Measurements from ENCODE around the gene BCL2L13. TPM values are rescaled to one million over a fixed set of nuclear protein-coding genes. Genes with fewer than 3 reads are reported as not detected.
"Not testable (repeated sequence)": the region's sequence is repeated elsewhere in the genome, so short reads cannot be mapped to it uniquely, and the experiment has no call there.

The BCL2L13 gene
- total RNA-seq, 1 experiment from 2014 or later, result 41.4 TPM

DNA sequence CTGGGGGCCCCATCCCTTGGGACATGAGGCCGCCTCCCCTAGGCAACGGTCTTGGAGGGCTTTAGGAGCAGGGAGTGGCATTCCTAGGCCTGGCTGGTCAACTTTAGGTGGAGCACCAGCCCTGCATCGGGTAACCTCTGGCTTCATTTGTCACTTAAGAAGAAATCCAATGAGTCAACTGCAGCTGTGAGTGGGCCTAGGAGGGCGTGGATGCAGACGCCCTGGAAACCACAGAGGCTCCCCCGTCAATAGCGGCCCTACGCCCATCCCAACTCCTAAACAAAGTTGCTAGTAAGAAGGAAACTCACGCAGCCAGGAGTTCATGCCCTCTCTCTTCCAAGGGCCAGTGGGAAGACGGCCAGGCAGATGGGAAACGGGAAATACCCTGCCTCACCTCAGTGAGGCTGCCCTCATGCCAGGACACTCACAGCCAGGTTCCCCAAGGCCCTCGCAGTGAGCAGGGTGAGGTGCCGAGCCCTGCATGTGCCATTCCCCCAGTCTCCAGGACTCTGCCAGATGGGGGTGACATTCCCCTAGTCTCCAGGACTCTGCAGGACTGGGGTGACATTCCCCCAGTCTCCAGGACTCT lies 114.9 kb downstream of the BCL2L13 start:
- peak; percentile 58 for DNase-seq (ENCODE audit: low read depth)

DNA sequence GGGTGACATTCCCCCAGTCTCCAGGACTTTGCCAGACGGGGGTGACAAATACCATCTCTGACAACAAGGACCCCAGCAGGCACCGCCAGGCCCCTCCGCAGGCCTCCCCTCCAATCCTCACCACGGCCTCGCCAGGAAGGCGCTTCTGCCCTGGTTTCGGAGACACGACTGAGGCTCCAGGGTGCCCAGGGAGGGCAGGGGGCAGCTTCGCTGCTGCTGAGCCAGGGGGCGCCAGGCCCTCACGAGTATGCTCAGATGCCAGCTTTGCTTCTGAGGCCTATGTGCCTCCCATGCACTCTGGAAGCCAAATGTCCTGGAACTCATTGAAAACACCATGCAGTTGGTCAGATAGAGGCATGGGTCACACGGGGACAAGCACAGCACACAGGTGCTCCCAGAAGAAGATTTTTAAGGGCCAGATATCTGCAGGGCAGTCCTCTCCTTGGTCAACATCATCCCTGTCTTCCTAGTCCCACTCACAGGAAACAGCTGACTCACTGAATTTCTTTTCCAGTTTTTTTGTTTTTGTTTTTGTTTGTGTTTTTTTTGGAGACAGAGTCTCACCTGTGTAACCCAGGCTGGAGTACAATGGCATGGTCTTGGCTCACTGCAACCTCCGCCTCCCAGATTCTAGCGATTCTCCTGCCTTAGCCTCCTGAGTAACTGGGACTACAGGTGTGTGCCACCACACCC lies 115.8 kb downstream of the BCL2L13 start:
- DNase-seq (ENCODE audit: low read depth), result no peak

DNA sequence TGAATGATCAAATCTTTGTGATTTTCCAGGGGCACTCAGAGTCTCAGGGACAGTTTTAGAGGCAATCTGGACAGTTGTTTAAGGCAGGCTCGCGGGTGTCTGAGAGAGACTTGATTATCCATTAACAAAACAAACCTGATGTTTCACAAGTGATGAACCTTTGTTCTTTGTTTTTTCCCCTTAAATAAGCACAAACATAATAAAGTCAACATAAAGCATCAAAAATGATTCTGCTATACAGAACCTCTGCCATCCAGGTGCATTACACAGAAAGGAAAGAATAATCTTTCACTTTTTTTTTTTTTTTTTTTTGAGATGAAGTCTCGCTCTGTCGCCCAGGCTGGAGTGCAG lies 122.6 kb downstream of the BCL2L13 start:
- no peak for DNase-seq (ENCODE audit: low read depth)

DNA sequence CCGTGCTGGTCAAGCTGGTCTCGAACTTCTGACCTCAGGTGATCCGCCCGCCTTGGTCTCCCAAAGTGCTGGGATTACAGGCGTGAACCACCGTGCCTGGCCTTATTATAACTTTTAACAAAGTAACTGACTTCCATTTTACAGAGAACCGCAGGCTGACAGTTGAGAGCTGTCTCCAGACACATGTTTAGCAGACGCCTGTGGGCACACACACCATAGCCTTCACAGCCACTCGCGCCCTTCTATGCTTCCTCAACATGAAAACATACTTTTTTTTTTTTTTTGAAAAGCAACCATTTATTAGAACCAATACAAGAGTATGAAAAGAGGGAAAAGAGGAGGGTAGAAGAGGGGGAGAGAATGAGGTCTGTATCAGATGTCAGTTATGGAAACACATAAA lies 124.9 kb downstream of the BCL2L13 start:
- DNase-seq (ENCODE audit: low read depth), result not testable (repeated sequence)

DNA sequence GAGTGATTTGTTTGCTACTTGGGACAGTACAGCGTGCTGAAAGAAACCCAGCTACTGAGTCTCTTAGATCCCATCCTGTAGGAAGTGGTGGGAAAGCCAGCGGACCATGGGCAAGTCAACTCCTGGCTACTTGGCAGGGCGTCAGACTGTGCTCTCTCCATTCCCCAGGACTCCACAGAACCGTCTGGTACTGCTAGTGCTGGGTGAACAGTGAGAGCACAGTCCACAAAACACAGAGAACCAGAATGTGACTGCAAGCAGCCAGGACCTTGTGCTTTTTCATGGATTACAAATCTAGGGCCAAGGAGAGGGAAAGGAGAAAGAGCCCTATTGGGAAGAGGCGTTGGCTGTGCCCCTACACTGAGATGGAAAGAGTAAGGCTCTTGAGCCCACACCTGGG lies 125.5 kb downstream of the BCL2L13 start:
- no peak for DNase-seq (ENCODE audit: low read depth)

DNA sequence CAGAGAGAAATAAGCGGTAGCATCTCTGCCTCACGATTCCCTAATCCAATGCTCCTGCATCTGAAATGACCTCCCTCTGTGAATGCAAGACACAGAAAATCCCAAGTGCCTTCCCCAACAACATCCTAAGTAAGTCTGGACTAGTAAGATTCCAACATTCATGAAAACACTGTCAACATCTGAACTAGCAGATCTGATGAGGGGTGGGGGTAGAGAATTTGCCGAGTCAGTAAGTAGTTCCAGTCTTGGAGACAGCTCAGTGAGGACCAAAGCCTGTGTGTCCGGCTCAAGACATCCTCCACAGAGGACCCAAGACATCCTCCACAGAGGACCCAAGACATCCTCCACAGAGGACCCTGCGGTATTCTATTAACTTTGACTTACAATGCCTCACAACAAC lies 126.3 kb downstream of the BCL2L13 start:
- not testable (repeated sequence) for DNase-seq (ENCODE audit: low read depth)

DNA sequence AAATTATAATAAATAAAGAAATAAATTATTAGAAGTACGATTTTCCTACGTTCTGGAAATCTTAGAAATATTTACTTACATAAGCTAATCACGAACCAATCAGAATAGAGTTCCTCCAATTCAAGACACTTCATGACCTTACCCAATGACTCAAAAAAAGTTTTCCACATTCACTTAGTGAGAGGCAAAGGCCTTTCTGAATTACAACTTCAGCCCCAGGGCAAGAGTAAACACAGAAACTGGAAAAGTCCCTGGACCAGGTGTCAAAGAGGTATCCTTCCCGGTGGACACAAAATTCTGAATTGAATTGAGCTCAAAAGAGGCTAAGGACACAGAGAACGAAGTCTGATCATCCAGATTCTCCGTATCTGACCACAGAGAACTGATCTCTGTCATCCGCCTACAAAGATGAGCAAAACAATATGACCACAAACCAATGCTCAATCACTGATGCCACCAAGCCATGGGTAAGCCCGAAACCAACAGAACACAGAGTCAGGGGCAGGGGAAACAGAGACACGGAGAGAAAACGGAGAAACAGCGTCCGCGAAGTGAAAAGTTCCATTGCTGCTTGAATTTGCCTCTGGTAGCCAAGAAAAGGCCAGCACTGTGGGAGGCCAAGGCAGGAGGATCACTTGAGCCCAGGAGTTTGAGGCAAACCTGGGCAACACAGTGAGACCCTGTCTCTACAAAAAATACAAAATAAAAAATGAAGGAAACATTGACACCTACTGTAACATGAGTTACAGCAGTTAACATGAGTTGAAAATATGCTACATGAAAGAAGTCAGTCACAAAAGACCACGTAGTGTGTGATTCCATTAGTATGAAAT lies 128.9 kb downstream of the BCL2L13 start:
- no peak for DNase-seq (ENCODE audit: low read depth)

DNA sequence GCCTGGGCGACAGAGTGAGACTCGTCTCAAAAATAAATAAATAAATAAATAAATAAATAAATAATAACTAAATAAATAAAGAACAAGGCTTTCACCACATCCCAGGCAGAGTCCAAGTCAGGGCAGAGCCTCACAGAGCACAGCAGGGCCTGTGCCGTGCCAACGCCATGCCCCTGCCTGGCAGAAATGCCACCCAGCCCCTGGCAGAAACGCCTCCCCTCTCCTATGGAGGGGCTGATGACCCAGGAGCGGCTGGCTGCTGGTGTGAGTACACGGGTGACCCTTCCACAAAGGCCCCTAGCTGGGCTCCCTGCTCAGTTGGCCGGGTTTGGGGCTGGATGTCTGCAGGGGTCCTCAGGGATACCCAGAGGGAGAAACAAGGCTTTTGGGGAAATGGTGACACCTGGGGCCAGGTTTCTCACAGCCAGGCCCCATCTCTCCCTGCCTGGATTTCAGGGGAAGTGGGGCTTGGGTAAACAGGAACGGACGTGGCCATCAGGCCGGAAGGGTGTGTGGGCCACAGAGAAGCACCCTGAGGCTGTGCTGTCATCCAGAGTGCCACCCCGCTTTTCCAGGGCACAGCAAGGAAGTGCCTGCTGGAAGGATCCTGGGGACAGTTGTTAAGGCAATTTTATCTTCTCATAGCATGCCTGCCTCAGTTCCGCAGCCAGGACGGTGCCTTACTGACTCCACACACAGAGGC lies 130.6 kb downstream of the BCL2L13 start:
- no peak for DNase-seq (ENCODE audit: low read depth)

DNA sequence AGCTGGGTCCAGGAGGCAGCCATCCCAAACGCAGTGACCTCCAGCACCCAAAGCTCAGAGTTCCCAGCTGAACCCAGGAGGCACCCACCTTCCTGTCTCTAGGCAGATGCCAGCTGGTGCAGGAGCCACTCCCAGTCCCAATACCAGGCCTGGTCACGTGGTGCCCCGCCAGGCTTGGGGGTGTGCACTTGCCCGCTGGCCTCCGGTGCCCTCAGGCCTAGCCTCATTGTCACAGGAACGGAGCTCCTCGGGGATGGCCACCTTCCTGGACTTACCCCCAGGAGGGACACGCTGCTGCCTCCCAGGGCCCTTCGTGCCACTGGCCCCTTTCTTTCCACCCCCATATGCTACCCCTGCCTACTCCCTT lies 131.1 kb downstream of the BCL2L13 start:
- DNase-seq (ENCODE audit: low read depth), result no peak

DNA sequence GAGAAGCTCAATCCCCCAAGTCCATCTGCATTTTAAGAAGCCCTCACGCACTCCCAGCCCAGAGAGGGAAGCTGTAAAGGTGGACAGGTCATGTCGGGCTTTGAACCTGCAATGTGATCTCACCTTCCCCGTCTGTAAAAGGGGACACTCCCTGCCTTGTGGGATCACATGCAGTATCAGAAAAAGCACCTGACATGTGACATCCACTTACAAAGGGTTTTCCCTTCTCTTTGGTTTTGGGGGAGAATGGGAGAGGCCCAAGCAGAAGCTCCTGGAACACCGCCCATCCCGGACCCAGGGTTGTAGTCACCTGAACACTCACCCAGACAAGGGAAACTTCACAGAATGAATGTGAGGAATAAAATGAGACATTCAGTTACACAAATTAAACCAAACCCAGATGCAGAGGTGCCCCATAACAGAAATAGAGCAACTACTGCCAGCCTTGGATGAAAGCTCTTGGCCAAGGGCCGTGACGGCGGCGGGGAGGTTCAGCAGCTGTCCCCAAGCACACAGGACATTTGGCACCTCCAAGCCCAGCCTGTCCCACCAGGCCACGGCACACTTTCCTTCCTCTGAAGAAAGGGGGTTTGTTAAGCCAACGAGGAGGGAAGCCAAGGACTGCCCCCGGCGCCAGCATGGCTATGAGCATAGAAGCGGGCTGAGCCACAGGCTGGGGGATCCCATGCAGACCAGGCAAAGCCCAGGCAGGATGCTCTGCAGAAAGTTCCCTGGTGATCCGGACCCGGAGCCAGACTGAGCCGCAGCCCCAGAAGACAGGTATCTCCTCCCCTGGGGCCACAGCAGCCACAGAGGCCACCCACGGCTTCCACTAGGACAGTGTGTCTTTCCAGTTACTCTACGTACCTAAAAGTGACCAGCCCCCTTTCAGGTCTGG lies 131.9 kb downstream of the BCL2L13 start:
- DNase-seq (ENCODE audit: low read depth), result no peak

DNA sequence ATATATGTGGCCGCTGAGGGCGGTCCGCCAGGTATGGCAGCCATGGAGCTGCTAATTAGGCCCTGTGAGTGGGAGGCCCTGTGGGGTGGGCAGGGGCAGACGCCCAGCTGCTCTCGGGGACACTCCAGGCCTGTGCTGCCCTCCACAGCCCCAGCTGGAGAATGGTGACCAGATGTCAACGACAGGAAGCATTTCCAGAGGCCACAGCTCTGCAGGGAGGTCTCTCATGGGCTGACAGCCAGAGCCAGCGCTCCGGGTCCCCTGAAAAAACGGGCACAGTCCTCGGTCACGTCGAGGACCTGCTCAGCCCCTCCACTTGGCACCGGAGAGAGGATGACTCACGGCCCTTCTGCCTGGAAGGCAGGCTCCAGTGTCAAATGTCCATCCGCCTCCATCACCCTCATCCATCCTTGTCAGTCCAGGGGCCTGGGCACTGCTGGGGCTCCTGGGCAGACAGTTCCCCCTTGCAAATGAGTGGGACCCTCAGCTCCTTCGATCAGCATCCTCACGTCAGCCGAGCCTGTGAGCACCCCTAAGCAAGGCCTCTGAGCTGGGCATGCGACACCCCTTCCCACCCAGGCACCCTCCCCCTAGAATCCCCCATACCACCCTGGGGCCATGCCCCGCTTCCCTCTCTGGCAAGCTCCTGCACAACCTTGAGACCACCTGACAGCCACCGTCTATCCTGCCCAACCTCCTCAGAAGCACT lies 133.8 kb downstream of the BCL2L13 start:
- peak; percentile 60 for DNase-seq (ENCODE audit: low read depth)

DNA sequence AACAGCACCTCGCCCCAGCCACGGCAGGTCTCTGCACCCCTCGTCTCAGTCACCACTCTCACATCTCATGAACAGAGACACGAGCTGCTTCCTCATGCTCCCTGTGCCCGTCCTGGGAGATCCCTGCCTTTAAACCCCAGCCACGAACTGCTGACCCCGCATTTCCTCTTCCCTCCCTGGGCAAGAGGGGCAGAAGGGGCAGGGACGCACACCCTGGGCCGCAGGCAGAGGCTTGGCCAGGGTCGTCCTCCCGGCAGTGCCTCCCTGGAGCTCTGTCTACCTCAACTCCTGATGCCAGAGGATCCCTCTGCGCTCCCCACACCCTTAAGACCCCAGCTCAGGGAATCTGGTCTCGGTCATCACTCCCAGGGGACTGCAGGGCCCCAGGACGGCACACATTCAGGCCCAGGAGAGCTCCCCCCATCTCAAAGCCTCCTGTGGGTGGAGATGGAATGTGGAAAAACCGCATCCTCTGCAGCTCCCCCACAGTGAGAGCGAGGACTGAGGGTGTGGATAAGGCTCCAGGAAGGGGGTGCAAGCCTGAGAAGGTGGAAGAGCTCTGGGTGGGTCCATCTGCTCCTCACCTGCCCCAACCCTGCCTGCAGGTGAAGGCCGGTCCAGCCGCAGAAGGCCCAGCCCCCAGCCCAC lies 134.5 kb downstream of the BCL2L13 start:
- DNase-seq (ENCODE audit: low read depth), result peak; percentile 63

DNA sequence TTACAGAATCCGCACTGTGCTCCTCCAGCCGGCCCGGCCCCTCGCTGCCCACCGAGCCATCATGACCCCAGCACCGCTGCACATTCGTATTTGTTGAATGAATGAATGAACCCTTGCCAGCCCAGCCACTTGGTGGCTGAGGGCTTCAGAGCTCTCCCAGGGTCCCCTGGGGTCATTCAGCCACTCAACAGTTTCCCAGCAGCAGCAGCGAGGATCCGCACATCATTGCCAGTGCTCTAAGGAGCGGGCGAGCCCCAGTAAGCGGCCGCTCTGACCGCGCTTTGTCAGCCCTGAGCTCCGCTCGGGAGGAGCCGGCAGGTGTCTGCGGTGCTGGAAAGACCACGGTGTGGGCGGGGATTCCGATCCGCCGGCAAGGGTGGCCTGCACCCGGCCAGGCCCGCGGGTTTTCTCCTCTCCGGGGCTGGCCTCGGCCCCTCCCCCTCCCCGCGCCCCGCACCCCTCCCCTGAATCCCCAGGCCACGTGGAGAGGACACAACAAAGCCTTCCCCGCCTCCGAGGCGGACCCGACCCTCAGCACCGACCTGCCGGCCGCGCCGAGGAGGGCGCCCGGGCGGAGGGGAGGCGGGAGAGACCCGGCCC lies 135.1 kb downstream of the BCL2L13 start:
- DNase-seq (ENCODE audit: low read depth), result peak; percentile 23

DNA sequence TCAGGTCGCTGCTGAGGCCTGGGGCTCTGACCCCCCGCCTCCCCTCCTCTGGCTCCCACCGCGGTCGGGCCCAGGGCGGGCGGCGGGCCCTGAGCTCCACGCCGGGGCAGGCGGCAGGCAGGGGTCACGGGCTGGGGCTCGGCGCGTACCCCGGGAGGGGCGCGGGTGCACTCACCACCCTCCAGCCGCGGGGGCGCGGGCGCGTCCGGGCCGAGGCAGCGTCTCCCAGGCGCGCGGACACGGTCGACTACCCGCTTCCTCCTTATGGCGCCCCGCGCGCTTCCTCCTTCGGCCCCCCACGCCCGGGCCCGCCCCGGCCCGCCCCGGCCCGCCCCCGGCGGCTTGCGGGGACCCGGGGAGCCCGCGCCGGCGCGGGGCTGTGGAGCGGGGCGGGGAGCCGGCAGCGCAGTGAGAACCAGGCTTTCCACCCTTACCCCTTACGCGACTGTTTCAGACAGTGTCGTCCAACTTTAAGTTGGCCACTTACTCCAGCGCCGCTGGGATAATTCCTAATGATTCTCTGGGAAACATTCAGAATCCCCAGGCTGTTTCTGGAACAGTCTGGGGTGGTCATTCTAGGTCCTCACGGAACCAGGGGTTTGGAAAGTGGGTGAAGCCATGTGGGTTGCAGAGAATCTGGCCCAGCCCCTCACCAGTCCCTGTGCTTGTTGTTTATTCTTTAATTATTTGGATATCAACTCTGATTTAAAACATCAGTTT lies 135.8 kb downstream of the BCL2L13 start, which contains the start of gene BID:
Gene BID (minus strand): TSS at position 264 of the 720 bp plus-strand sequence. CDS start 24,353 bp downstream, outside the sequence.
- no peak for DNase-seq (ENCODE audit: low read depth)

DNA sequence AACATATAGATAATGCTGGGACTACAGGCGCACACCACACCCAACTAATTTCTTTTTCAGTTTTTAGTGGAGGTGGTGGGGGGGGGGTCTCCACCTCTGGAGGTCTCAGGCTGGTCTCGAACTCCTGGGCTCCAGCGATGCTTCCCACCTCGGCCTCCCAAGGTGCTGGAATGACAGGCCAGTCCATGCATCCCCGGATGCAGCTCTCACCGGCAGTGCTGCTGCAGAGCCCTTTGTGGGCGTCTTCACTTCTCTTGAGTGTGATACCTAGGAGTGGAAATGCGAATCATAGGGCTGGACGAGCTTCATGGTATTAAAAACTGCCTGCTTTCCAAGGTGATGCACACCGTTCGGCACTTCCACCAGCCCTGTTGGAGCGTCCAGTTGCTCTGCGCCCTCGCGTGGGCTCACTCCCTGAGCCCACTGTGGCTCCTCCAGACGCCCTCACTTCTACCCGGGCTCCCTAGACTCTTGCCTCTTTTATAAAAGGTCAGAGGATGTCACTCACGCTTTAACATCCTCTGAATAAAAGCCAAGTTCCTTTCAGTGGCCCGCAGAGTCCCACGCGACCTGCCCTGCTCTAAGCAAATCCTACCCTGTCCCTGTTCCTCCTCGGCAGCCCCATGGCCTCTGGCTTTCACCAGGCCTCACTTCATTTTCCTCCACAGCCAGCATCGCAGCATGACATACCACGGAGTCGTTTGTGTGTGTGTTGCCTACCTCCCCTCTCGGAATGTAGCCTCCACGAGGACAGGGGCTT lies 136.5 kb downstream of the BCL2L13 start:
- no peak for DNase-seq (ENCODE audit: low read depth)

DNA sequence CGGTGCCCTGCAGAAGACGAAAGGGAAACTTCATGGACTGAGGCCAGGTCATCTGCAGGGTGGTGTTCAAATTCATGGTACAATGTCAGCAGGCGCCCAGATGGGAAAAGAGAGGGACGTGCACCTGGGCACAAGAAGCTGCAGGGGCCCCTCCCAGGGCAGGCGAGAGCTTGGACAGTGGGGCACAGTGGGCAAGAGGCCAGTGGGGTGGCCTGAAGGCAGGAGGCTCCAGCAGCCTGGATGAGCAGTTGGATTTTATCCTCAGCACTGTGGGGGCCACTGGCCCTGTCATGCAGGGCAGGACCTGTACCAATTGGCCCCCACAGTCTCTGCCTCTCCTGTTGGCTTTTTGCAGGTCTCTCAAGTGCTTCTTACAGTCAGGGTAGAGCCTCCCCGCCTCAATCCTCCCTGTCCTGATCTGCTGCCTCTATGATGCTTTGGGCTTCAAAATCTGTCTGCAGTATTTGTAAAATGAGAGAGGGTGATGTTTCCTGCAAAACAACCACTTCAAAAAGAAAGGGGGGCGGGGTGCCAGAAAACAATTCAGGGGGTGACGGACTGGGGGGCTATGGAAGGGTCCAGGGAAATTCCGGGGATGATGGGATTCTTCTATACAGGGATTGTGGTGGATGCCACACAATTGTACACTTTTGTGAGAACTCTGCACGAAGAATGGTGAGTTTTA lies 137.4 kb downstream of the BCL2L13 start:
- no peak for DNase-seq (ENCODE audit: low read depth)
